HCT116 (cell line): ENCODE results near the gene LPXN. TPM values are rescaled to one million over a fixed set of nuclear protein-coding genes. Genes with fewer than 3 reads are reported as not detected.

Experiments
- total RNA-seq: library from RNA; stranded (reverse); gene quantifications from one replicate; pipeline ENCODE4 v1.2.1, GENCODE V29; 2021; ENCODE audit not compliant: unreplicated experiment

Gene LPXN
- total RNA-seq, 1 experiment from 2014 or later, result 3.6 TPM

Other genes with a start within 250 kb of the LPXN start
- not detected for gene OR5B17, start 216.8 kb downstream of the LPXN start, total RNA-seq
- gene OR5B3, start 169.0 kb downstream of the LPXN start, total RNA-seq, result not detected
- not detected for gene OR5B2, start 147.7 kb downstream of the LPXN start, total RNA-seq
- not detected for gene OR5B12, start 133.6 kb downstream of the LPXN start, total RNA-seq
- not detected for gene OR5B21, start 67.8 kb downstream of the LPXN start, total RNA-seq
- gene ZFP91, start 3.2 kb upstream of the LPXN start, total RNA-seq, result 58.6 TPM
- 2.3 TPM for gene CNTF, start 46.8 kb upstream of the LPXN start, total RNA-seq
- gene GLYAT, start 156.1 kb upstream of the LPXN start, total RNA-seq, result not detected